ENCODE measurements around the gene DOCK1. TPM values are rescaled to one million over a fixed set of nuclear protein-coding genes. Genes with fewer than 3 reads are reported as not detected.

DOCK1 gene
- polyA plus RNA-seq, 1 of the 3 experiments (the other 2 are of a cell fraction), result 15.5 TPM

- POLR2A ChIA-PET, result no interaction called here
- TF ChIP-seq SMC3 (IDR thresholded peaks at IDR 0.05; ENCODE audit: low read depth, low read length), result no peak
- no peak for TF ChIP-seq USF1 (IDR thresholded peaks at IDR 0.05; ENCODE audit: borderline replicate concordance, low read depth)
- TF ChIP-seq REST (IDR thresholded peaks at IDR 0.05; ENCODE audit: low read depth, low read length), result no peak
- no peak for TF ChIP-seq MEF2A (IDR thresholded peaks at IDR 0.05; ENCODE audit: borderline replicate concordance, low read depth)
- no peak for TF ChIP-seq RXRA (IDR thresholded peaks at IDR 0.05; ENCODE audit: borderline replicate concordance, low read depth)
- 94% methylated on average over 20 of the region's 20 CpGs for WGBS (ENCODE audit: low lambda C conversion rate)
- Histone ChIP-seq H3K79me2 (ENCODE audit: insufficient read depth) (no peaks in the 10 kb centered on the region), H2AFZ (ENCODE audit: low read depth) (no peak overlapping the region), H3K4me1 (ENCODE audit: control insufficient read depth in 1 of 2, insufficient read depth in 2 of 2, low read depth in 1 of 2, low read length in 1 of 2) (peaks cover 0 to 24% of the 10 kb centered on the region in 2 experiments; a peak in 1 of 4 replicates), H3K27me3 (ENCODE audit: insufficient read depth) (no peaks in the 10 kb centered on the region), H3K9me2 (no peaks in the 10 kb centered on the region), H3K4me3 (ENCODE audit: low read depth in 2 of 2, low read length in 1 of 2) (no peak overlapping the region), H3K36me3 (replicated peaks in 1 of 2; ENCODE audit: control insufficient read depth in 1 of 2, insufficient read depth in 2 of 2, low read length in 1 of 2) (peaks cover 17 to 24% of the 10 kb centered on the region in 2 experiments), H3F3A (replicated peaks; ENCODE audit: insufficient read depth) (no peaks in the 10 kb centered on the region), H3K9me3 (no peaks in the 10 kb centered on the region), H3K27ac (ENCODE audit: low read depth in 2 of 2, low read length in 1 of 2) (no peak overlapping the region), H3K9ac (no peak overlapping the region), H3K4me2 (no peak overlapping the region), H4K20me1 (ENCODE audit: insufficient read depth) (no peaks in the 10 kb centered on the region)
- CTCF ChIA-PET, result no interaction called here
- DNase-seq, result no peak
These were observed 468.9 kb downstream of the DOCK1 start for GRCh38 chr10:127374074-127374680.

GRCh38 chr10:127374901-127375300 is 469.7 kb downstream of the DOCK1 start:
- Histone ChIP-seq H3K9me3 (no peaks in the 10 kb centered on the region), H3F3A (replicated peaks; ENCODE audit: insufficient read depth) (no peaks in the 10 kb centered on the region), H3K4me3 (ENCODE audit: low read depth in 2 of 2, low read length in 1 of 2) (no peak overlapping the region), H3K27me3 (ENCODE audit: insufficient read depth) (no peaks in the 10 kb centered on the region), H3K9ac (no peak overlapping the region), H3K9me2 (no peaks in the 10 kb centered on the region), H4K20me1 (ENCODE audit: insufficient read depth) (no peaks in the 10 kb centered on the region), H3K79me2 (ENCODE audit: insufficient read depth) (no peaks in the 10 kb centered on the region), H3K4me2 (no peak overlapping the region), H3K4me1 (ENCODE audit: control insufficient read depth in 1 of 2, insufficient read depth in 2 of 2, low read depth in 1 of 2, low read length in 1 of 2) (peaks cover 0 to 19% of the 10 kb centered on the region in 2 experiments; a peak in 1 of 4 replicates), H3K27ac (ENCODE audit: low read depth in 2 of 2, low read length in 1 of 2) (no peak overlapping the region), H2AFZ (ENCODE audit: low read depth) (no peak overlapping the region), H3K36me3 (replicated peaks in 1 of 2; ENCODE audit: control insufficient read depth in 1 of 2, insufficient read depth in 2 of 2, low read length in 1 of 2) (peaks cover 17 to 24% of the 10 kb centered on the region in 2 experiments)
- ChIA-PET CTCF (no interaction called here), POLR2A (no interaction called here)
- 84% methylated on average over 5 of the region's 5 CpGs for WGBS (ENCODE audit: low lambda C conversion rate)
- DNase-seq, result no peak
- no peak for TF ChIP-seq RAD21 (IDR thresholded peaks at IDR 0.05; ENCODE audit: low read length)
- TF ChIP-seq EP300 (IDR thresholded peaks at IDR 0.05; ENCODE audit: borderline replicate concordance in 1 of 2, low read depth in 1 of 2, low read length in 1 of 2), result no peak
- TF ChIP-seq SIN3A (IDR thresholded peaks at IDR 0.05; ENCODE audit: borderline replicate concordance, low read depth, low read length), result no peak
- TF ChIP-seq IRF3 (IDR thresholded peaks at IDR 0.05; ENCODE audit: low read depth, low read length), result no peak
- no peak for TF ChIP-seq SMC3 (IDR thresholded peaks at IDR 0.05; ENCODE audit: low read depth, low read length)
- TF ChIP-seq TEAD4 (IDR thresholded peaks at IDR 0.05; ENCODE audit: borderline replicate concordance, insufficient read depth), result no peak
- TF ChIP-seq EZH2phosphoT487 (IDR thresholded peaks at IDR 0.05; ENCODE audit: borderline replicate concordance, low read depth), result no peak
- TF ChIP-seq USF2 (IDR thresholded peaks at IDR 0.05; ENCODE audit: borderline replicate concordance, low read depth, low read length), result no peak
- no peak for TF ChIP-seq NRF1 (IDR thresholded peaks at IDR 0.05; ENCODE audit: low read depth, low read length)
- no peak for TF ChIP-seq FOXM1 (IDR thresholded peaks at IDR 0.05; ENCODE audit: low read depth)
- no peak for TF ChIP-seq POLR2AphosphoS5 (IDR thresholded peaks at IDR 0.05; ENCODE audit: low read depth, low read length)
- no peak for TF ChIP-seq TCF12 (IDR thresholded peaks at IDR 0.05)
- TF ChIP-seq NFIC (IDR thresholded peaks at IDR 0.05; ENCODE audit: borderline replicate concordance), result no peak
- TF ChIP-seq RFX5 (IDR thresholded peaks at IDR 0.05; ENCODE audit: low read length), result no peak
- TF ChIP-seq PBX3 (IDR thresholded peaks at IDR 0.05), result no peak
- TF ChIP-seq ELF1 (IDR thresholded peaks at IDR 0.05), result no peak
- no peak for TF ChIP-seq CHD2 (IDR thresholded peaks at IDR 0.05; ENCODE audit: low read length, partially characterized antibody)

Data from SK-N-SH (cell line).